ENCODE results near the gene EMC9.

DNA sequence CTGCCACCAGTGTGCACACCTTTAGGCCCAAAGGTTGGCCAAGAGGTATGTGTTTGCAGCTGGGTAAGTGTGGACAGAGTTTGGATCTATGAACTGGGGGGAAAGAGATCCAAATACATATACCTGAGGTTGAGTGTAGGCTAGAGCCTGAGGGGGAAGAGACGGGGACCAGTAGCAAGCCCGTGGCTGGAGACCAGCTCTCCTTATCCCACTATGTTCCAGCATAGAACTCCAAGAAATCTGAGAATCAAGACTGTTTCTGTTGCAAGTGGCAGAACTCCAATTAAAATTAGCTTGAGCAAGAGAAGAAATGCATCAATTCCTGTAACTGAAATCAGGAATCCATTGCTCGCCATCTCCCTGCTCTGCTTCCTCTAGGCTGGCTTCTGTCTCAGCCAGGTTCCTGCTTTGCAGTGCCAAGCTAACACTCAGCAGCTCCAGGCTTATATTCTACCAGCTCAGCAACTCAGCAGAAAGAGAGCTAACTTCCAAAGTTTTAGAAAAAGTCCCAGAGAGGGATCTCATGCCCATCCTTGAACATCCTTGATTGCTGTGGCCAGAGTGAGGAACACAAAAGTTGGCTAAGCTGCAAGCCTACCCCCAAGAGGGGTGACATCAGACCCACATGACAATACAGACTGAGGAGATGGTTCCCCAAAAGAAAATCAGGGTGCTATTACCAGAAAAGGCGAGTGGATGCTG, 48.7 kb downstream of the EMC9 start:
- TF ChIP-seq, protein P1, sequence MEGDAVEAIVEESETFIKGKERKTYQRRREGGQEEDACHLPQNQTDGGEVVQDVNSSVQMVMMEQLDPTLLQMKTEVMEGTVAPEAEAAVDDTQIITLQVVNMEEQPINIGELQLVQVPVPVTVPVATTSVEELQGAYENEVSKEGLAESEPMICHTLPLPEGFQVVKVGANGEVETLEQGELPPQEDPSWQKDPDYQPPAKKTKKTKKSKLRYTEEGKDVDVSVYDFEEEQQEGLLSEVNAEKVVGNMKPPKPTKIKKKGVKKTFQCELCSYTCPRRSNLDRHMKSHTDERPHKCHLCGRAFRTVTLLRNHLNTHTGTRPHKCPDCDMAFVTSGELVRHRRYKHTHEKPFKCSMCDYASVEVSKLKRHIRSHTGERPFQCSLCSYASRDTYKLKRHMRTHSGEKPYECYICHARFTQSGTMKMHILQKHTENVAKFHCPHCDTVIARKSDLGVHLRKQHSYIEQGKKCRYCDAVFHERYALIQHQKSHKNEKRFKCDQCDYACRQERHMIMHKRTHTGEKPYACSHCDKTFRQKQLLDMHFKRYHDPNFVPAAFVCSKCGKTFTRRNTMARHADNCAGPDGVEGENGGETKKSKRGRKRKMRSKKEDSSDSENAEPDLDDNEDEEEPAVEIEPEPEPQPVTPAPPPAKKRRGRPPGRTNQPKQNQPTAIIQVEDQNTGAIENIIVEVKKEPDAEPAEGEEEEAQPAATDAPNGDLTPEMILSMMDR (IDR thresholded peaks at IDR 0.05; ENCODE audit: borderline replicate concordance, extremely low read depth, low read length, poor library complexity, severe bottlenecking), result no peak
- no peak for TF ChIP-seq EZH2 (IDR thresholded peaks at IDR 0.05; ENCODE audit: borderline replicate concordance, low read depth, low read length, severe bottlenecking)

Measured in DND-41 (cell line).